ENCODE results near the gene WASL.

The WASL gene

DNA sequence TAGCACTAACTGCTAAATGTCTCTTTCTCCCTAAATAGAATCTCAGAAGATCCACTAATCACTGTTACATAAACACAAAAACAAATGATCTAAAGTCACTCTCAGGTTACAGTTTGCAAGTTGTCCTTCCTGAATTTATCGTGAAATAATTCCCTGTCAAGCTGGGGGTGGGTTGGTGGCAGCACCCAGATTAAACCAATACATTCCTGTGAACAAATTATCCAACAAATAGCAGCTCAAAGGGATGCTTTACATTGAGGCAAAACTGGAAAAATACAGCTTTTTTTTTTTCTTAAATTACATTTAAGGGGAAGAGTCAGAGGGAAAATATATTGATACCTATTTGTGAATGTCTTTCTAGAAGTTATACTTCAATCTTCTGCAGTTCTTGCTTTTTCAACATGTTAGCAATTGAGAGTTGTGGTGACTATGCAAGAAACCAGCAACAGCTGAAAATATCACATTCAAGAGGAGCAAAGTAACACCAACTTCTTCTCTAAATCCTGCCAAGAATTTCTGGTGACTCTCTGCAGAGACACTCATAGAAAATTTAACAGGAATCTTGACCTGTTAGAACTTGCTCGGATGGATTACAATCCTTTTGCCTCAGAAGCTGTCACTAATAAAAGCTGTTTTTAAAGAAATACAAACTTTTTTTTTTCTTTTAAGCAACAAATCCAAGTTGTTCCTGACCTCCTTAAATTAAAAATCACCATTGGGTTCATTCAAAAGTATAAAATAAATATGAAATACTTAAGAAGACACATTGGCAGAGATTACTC lies 74.2 kb downstream of the WASL start:
- no peak overlapping the region for H3K4me3 Mint-ChIP-seq
- no peaks in the 10 kb centered on the region for H3K9me3 Mint-ChIP-seq
- no peak overlapping the region for H3K27ac Mint-ChIP-seq
- DNase-seq (ENCODE audit: low spot score in 2 of 2) (no peak), ATAC-seq (no peak)
- H3K36me3 Mint-ChIP-seq, result peaks cover 6% of the 10 kb centered on the region
- H3K4me1 Mint-ChIP-seq, result no peaks in the 10 kb centered on the region

DNA sequence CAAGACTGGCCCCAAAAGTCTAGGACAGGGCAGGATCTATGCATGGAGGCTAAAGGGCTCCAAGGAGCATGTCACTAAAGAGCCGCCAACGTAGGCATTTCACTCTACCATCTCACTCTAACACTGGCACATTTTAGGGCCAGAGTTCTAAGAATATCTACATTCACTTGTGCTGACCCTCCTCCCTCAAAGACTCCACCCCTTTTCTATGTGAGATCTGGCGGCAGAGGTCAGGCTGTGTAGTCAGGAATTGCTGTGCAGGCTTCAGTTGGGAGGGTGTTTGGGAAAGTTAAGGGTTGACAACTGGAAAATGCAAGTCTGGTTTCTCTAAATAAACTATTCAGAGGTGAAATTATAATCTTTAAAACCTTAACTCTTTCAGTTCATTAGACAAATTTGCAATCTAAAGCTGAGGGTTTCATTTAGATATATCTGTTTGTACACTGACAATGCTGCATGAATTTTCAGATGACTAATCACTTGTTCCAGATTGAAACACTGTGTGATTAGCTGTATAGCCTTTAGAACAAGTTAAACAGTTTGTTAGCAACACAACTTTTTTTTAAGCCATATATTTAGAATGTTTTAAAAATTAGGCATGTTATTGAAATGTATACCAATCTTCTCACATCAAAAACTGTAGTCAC lies 74.9 kb downstream of the WASL start:
- ATAC-seq (no peak), DNase-seq (ENCODE audit: low spot score in 2 of 2) (no peak)
- Mint-ChIP-seq H3K4me1 (no peaks in the 10 kb centered on the region), H3K27ac (no peak overlapping the region), H3K4me3 (no peak overlapping the region), H3K9me3 (no peaks in the 10 kb centered on the region), H3K36me3 (peaks cover 6% of the 10 kb centered on the region)

DNA sequence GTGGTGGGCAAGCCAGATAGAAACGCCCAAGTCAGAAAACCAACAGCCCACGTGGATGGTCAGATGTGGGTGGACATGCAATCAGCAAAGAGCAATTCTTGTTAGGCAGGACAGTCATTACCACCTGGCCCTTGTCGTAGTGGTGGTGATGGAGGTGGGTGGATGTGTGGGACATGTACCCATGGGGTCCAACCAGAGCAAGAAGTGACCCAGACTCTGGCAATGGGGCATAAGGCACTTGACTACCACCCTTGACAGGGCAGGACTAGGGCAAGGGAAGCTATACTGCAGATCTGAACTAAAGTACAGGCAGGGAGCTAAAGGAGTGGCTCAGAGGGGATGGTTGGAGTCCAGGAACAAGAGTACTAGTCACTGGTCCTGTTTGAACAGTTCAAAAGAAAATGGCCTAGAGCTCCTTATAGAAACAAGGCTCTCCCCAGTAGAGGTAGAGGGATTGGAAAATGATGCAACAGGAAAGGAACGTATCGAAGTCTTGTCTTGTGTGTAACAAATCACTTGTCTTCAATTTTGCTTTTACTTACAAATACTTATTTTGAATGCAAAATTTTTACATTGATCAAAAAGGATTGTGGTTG lies 75.6 kb downstream of the WASL start:
- Mint-ChIP-seq H3K4me1 (no peaks in the 10 kb centered on the region), H3K36me3 (peaks cover 6% of the 10 kb centered on the region), H3K27ac (no peak overlapping the region), H3K9me3 (no peaks in the 10 kb centered on the region), H3K4me3 (no peak overlapping the region)
- no peak for ATAC-seq
- DNase-seq (ENCODE audit: low spot score in 2 of 2), result no peak

DNA sequence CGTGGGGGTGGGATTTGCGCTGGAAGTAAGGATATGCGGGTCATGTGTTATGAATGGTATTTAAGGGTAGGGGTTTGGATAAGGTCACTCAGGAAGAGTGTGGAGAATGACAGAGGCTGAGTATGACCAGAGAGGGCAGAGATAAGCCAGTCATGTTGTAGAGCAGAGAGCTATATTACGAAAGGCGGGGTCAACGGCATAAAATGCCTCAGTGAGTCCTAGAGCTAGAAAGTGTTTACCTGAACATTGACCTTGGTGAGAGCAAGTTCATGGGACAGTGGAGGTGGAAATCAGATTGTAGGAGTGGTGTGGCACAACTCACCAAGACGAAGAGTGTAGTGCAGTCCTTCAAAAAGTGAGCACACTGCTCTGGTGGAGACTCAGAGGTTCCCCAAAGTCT lies 79.3 kb downstream of the WASL start:
- H3K27ac Mint-ChIP-seq, result no peak overlapping the region
- no peaks in the 10 kb centered on the region for H3K9me3 Mint-ChIP-seq
- no peaks in the 10 kb centered on the region for H3K4me1 Mint-ChIP-seq
- no peak for ATAC-seq
- peaks cover 6% of the 10 kb centered on the region for H3K36me3 Mint-ChIP-seq
- no peak for DNase-seq (ENCODE audit: low spot score in 2 of 2)
- no peak overlapping the region for H3K4me3 Mint-ChIP-seq

DNA sequence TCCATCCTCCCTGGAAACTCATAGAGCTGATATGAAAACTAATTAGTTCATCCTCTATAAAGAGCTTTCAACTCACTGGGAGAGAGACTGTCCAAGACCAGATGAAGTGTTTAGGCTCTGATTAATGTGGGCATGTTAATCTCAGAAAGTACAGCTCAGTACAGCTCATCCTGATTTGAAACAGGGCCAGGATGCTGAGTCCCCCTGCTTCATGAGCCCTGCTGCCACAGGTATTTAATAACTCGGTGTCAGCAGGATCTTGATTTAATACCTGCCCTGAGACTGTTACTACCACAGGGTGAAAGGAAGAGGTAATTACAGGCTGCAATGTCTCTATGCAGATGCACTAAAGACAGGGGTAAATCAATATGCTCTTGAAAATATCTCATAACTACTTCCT lies 82.3 kb downstream of the WASL start:
- no peaks in the 10 kb centered on the region for H3K4me1 Mint-ChIP-seq
- DNase-seq (ENCODE audit: low spot score in 2 of 2), result no peak
- no peak overlapping the region for H3K4me3 Mint-ChIP-seq
- ATAC-seq, result no peak
- no peaks in the 10 kb centered on the region for H3K9me3 Mint-ChIP-seq
- no peak overlapping the region for H3K27ac Mint-ChIP-seq
- H3K36me3 Mint-ChIP-seq, result no peaks in the 10 kb centered on the region

DNA sequence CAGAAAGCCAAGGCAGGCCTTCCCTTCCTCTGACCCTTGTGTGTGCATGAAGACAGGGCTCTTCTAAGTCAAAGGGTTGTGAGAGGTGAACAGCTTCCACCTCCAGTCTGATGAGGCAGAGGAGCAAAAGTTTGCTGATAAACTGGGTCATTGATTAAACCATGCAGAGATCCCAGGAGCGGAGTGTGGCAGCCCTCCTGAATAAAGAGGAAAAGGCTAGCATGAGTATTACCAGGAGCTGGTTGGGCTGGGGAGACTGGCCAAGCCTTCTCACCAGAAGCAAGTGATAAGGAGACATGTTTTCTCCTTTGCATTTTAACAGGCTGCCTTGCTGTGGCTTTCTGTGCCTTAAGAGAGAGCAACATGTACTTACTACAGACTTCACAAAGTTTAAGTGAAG lies 82.9 kb downstream of the WASL start:
- H3K27ac Mint-ChIP-seq, result no peak overlapping the region
- no peaks in the 10 kb centered on the region for H3K4me1 Mint-ChIP-seq
- H3K4me3 Mint-ChIP-seq, result no peak overlapping the region
- DNase-seq (ENCODE audit: low spot score in 2 of 2), result no peak
- no peaks in the 10 kb centered on the region for H3K9me3 Mint-ChIP-seq
- no peak for ATAC-seq
- H3K36me3 Mint-ChIP-seq, result no peaks in the 10 kb centered on the region

DNA sequence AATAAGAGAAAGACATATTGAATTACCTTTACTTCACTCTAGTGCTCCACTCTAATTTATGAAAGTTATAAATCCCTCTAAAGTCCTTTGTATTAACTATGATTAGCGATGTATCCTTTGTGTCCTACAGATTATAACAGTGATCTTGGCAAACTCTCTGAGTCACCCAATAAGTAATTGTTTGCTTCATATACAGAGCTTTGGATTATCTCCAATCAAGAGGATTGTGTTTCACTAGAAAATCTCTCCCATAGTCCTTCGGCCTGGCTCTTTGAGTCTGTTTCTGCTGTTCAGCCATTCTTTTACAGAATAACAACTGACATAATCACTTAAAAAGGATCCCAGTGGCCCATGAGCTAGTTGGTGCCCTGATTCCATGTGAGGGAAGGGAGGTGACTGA lies 83.6 kb downstream of the WASL start:
- no peak overlapping the region for H3K4me3 Mint-ChIP-seq
- H3K27ac Mint-ChIP-seq, result no peak overlapping the region
- H3K4me1 Mint-ChIP-seq, result no peaks in the 10 kb centered on the region
- DNase-seq (ENCODE audit: low spot score in 2 of 2), result no peak
- no peaks in the 10 kb centered on the region for H3K36me3 Mint-ChIP-seq
- H3K9me3 Mint-ChIP-seq, result no peaks in the 10 kb centered on the region
- ATAC-seq, result no peak

DNA sequence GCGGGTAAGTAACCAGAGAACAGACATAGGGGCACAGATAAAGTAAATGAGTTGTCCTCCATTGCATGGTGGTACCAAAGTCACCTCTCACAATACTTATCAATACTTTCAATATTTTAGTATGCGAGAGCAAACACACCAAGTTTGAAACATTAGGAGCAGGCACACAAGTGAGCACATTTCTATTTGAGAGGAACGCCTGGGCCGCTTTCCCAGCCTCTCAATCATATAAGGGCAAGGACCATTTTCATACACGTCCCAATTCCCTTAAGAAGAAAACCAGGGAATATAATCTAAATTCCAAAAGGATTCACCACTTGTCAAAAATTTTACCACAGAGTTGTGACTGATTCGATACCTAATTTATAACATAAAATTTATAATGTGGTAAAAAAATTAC lies 85.6 kb downstream of the WASL start:
- H3K36me3 Mint-ChIP-seq, result no peaks in the 10 kb centered on the region
- DNase-seq (ENCODE audit: low spot score in 2 of 2), result no peak
- ATAC-seq, result no peak
- no peak overlapping the region for H3K4me3 Mint-ChIP-seq
- no peaks in the 10 kb centered on the region for H3K4me1 Mint-ChIP-seq
- H3K9me3 Mint-ChIP-seq, result no peaks in the 10 kb centered on the region
- H3K27ac Mint-ChIP-seq, result no peak overlapping the region

DNA sequence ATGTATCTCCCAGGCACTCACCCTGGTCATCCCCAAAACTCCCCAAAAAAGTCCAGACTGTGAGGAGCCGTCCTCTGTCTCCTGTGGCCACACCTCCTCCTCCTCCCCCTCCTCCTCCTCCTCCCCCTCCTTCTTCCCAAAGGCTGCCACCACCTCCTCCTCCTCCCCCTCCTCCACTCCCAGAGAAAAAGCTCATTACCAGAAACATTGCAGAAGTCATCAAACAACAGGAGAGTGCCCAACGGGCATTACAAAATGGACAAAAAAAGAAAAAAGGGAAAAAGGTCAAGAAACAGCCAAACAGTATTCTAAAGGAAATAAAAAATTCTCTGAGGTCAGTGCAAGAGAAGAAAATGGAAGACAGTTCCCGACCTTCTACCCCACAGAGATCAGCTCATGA lies 86.0 kb downstream of the WASL start:
- no peak for ATAC-seq
- Mint-ChIP-seq H3K27ac (no peak overlapping the region), H3K4me3 (no peak overlapping the region), H3K4me1 (no peaks in the 10 kb centered on the region), H3K9me3 (no peaks in the 10 kb centered on the region), H3K36me3 (no peaks in the 10 kb centered on the region)
- no peak for DNase-seq (ENCODE audit: low spot score in 2 of 2)

DNA sequence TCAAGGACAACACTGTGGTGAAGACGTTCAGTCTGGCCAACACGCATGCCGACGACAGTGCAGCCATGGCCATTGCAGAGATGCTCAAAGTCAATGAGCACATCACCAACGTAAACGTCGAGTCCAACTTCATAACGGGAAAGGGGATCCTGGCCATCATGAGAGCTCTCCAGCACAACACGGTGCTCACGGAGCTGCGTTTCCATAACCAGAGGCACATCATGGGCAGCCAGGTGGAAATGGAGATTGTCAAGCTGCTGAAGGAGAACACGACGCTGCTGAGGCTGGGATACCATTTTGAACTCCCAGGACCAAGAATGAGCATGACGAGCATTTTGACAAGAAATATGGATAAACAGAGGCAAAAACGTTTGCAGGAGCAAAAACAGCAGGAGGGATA lies 86.5 kb downstream of the WASL start:
- Mint-ChIP-seq H3K36me3 (no peaks in the 10 kb centered on the region), H3K4me3 (no peak overlapping the region), H3K9me3 (no peaks in the 10 kb centered on the region), H3K27ac (no peak overlapping the region), H3K4me1 (no peaks in the 10 kb centered on the region)
- no peak for ATAC-seq
- DNase-seq (ENCODE audit: low spot score in 2 of 2), result no peak

DNA sequence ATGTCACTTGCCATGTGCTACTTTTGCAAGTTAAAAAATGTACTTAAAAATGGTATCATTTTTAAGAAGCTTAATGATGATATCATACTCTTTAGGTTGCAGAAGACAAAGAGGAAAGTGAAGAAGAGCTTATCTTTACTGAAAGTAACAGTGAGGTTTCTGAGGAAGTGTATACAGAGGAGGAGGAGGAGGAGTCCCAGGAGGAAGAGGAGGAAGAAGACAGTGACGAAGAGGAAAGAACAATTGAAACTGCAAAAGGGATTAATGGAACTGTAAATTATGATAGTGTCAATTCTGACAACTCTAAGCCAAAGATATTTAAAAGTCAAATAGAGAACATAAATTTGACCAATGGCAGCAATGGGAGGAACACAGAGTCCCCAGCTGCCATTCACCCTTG lies 87.0 kb downstream of the WASL start:
- H3K36me3 Mint-ChIP-seq, result no peaks in the 10 kb centered on the region
- DNase-seq (ENCODE audit: low spot score in 2 of 2), result no peak
- no peak for ATAC-seq
- no peaks in the 10 kb centered on the region for H3K4me1 Mint-ChIP-seq
- no peaks in the 10 kb centered on the region for H3K9me3 Mint-ChIP-seq
- no peak overlapping the region for H3K4me3 Mint-ChIP-seq
- H3K27ac Mint-ChIP-seq, result no peak overlapping the region

DNA sequence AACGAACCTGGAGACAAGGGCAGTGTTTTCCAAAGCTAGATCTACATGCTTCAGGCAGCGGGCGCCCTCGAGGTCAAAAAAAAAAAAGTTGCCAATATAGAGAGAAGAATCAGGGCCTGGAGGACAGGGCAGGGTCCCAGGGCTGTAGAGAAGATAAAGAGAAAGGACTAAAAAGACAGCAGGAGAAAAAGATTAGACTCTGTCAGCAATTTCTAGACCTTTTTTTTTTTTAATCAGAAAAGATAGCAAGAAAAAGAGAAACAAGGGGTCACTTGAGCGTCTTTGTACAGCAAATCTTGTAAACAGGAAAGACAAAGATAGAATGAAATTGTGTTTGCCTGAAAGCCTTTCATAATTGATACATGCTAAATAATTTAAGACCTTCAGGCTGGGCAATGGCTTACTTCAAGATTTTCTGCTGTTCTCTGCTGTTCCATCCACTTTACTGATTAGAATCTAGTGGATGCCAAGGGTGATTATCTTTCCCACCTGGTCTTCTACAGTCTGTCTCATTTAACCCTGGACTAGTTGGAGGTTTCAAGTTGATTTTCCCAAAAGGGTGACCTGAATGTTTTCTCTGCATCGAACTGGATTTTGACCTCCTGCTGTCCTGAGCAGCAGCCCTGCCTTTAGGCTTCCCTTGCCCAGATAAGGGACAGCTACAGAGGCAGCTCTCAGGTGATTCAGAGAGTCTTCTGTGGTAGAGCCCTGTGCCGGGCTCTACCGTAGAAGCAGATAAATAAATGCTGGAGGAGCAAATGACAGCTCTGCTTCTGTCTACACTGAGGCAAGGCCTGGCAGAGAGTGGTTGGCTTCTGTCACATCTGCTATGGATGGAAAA lies 88.1 kb downstream of the WASL start:
- H3K36me3 Mint-ChIP-seq, result no peaks in the 10 kb centered on the region
- no peaks in the 10 kb centered on the region for H3K4me1 Mint-ChIP-seq
- H3K4me3 Mint-ChIP-seq, result no peak overlapping the region
- H3K27ac Mint-ChIP-seq, result no peak overlapping the region
- H3K9me3 Mint-ChIP-seq, result no peaks in the 10 kb centered on the region
- ATAC-seq (no peak), DNase-seq (ENCODE audit: low spot score in 2 of 2) (no peak)

DNA sequence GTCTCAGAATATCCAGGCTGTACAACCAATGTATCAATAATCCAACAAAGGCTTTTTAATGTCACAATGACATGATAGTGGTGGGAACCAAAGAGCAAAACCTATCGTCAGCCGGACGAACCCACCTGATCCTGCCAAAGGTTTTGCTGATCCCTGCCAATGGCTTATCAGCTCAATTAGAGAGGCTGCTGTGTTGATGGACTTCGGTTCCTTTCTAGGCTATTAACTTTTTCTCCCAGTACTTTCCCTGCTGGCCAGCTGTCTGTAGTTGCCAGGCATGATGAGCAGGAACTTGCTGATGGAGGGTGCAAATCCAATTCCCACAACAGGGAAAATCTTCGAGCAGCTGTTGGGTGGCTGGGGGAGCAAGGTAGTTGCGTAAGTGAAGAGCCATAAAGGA lies 90.8 kb downstream of the WASL start:
- Mint-ChIP-seq H3K4me1 (no peaks in the 10 kb centered on the region), H3K4me3 (no peak overlapping the region), H3K36me3 (no peaks in the 10 kb centered on the region), H3K9me3 (no peaks in the 10 kb centered on the region), H3K27ac (no peak overlapping the region)
- DNase-seq (ENCODE audit: low spot score in 2 of 2) (no peak), ATAC-seq (no peak)

DNA sequence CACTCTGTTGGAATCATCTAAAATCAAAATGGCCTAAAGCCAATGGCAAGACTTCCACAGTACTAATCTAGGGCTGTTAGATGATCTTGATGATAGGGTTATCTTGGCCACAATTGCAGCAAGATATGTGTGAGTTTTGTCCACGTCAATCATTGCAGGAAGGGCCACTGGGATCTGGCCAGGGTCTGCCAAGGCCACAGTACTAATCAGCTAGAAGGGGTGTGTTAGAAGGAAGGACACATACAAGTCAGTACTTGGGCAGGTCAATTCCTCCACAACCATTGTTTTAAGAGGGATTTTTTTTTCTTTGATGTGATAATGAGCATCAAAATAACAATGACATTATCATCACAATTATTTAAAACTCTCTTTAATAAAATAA lies 91.5 kb downstream of the WASL start:
- H3K9me3 Mint-ChIP-seq, result no peaks in the 10 kb centered on the region
- ATAC-seq, result no peak
- no peaks in the 10 kb centered on the region for H3K4me1 Mint-ChIP-seq
- H3K36me3 Mint-ChIP-seq, result no peaks in the 10 kb centered on the region
- no peak overlapping the region for H3K4me3 Mint-ChIP-seq
- H3K27ac Mint-ChIP-seq, result no peak overlapping the region
- DNase-seq (ENCODE audit: low spot score in 2 of 2), result no peak

DNA sequence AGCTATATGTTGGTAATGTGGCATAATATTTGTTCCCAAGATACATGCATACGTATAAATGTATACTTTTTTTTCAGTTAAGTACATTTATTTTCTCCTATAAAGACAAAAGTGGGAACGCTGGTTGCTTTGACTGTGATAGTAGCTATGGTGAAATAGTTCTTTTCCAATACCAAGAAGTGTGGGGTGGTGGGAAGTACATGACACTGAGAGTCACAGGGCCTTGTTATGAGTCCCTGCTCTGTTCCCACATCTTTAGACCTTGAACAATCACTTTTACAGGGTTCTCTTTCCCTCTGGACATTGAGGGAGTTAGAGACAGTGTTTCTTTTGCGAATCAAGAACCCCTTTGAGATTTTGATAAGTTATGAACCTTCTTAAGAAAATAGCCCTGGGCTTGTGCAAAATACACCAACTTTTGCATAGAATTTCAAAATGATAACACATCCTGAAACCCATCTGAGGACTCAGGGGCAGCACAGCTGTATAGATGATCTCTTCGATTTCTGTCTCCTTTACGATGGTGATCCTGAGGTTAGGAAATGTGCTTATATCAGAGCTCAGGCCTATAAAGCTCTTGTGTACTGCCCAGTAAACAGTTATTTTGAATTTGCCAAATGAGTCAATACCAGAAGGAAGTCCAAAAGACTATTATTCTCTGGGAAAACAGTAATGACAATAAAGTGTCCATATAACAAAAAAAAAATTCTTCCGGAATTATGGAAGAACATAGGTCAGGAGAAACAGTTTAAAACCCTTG lies 92.1 kb downstream of the WASL start:
- Mint-ChIP-seq H3K36me3 (no peaks in the 10 kb centered on the region), H3K27ac (no peak overlapping the region), H3K9me3 (no peaks in the 10 kb centered on the region), H3K4me3 (no peak overlapping the region), H3K4me1 (no peaks in the 10 kb centered on the region)
- no peak for ATAC-seq
- DNase-seq (ENCODE audit: low spot score in 2 of 2), result no peak
